Lung (tissue), 12 donors: ENCODE measurements around the gene ARFIP1. TPM values are rescaled to one million over a fixed set of nuclear protein-coding genes. Genes with fewer than 3 reads are reported as not detected.
"Not testable (repeated sequence)": the region's sequence is repeated elsewhere in the genome, so short reads cannot be mapped to it uniquely, and the experiment has no call there.

ENCODE experiments used
- ATAC-seq: fragments of 200-7000 bp; cut with Tn5 transposase; one replicate; pipeline ENCODE4 v1.9.1; 2020; ENCODE audit warnings: moderate number of reproducible peaks; ENCODE audit not compliant: insufficient read depth, low FRiP score
- DNase-seq, 3 donors: peaks; one replicate each; pipeline ENCODE4 v3.0.0-alpha.2; 2013 to 2017
- H3K27ac ChIP-seq, 2 donors: one replicate each; pipeline ENCODE4 v1.5.1; 2013; ENCODE audit warnings: mild to moderate bottlenecking in 2 of 2, moderate library complexity in 2 of 2, control low read depth in 1 of 2, inconsistent platforms in 1 of 2, low read depth in 1 of 2, low read length in 1 of 2
- H3K27me3 ChIP-seq, 3 donors: one replicate each; pipeline ENCODE4 v1.5.1; 2013; ENCODE audit warnings: low read length in 2 of 3; ENCODE audit not compliant: control insufficient read depth in 3 of 3, insufficient read depth in 3 of 3
- H3K36me3 ChIP-seq, 4 donors: one replicate each; pipeline ENCODE4 v1.5.1; 2013; ENCODE audit warnings: low read length in 4 of 4, mild to moderate bottlenecking in 1 of 4, moderate library complexity in 1 of 4; ENCODE audit not compliant: control insufficient read depth in 4 of 4, insufficient read depth in 4 of 4
- H3K4me1 ChIP-seq, 5 donors: one replicate each; pipeline ENCODE4 v1.5.1; 2013; ENCODE audit warnings: low read length in 5 of 5, mild to moderate bottlenecking in 2 of 5, moderate library complexity in 1 of 5; ENCODE audit not compliant: control insufficient read depth in 5 of 5, insufficient read depth in 5 of 5
- H3K4me3 ChIP-seq: one replicate; pipeline ENCODE4 v1.5.1; 2013; ENCODE audit warnings: mild to moderate bottlenecking, control low read depth, moderate library complexity
- H3K9ac ChIP-seq, 2 donors: one replicate each; pipeline ENCODE4 v1.5.1; 2013; ENCODE audit warnings: low read length in 2 of 2, control low read depth in 1 of 2; ENCODE audit not compliant: insufficient read depth in 1 of 2
- H3K9me3 ChIP-seq, 4 donors: one replicate each; pipeline ENCODE4 v1.5.1; 2013; ENCODE audit warnings: low read length in 3 of 4, mild to moderate bottlenecking in 1 of 4, moderate library complexity in 1 of 4; ENCODE audit not compliant: control insufficient read depth in 4 of 4, insufficient read depth in 3 of 4
- WGBS, 2 donors: extraction: QIAGEN DNeasy Blood & Tissue Kit; methylation state at CpG; one replicate each; pipeline ENCODE4 v1.1.7; 2013; 5-methylcytosine and 5-hydroxymethylcytosine counted together
- polyA plus RNA-seq, 2 donors: library from polyadenylated mRNA; stranded (reverse); fragments of 200-250 nt; gene quantifications; one replicate each; pipeline ENCODE4 v1.2.1, GENCODE V29; 2013
- total RNA-seq, 2 donors: library from RNA; depleted of rRNA in 1 of 2; stranded (reverse); fragments of >200 nt in 1 of 2; gene quantifications; one replicate each; pipeline ENCODE4 v1.2.1, GENCODE V29; 2014 to 2021
- TF ChIP-seq, protein P1 (sequence below): IDR thresholded peaks from 2 replicates; pipeline ENCODE4 v1.5.1; 2012; ENCODE audit warnings: mild to moderate bottlenecking; ENCODE audit errors: control extremely low read depth, extremely low read depth
- donor health status: control.
- donor health status: control.
- donor health status: Bipolar disorder and iron deficiency.
- donor health status: healthy.
- donor health status: DM: yes; HTN: yes; CAD: no.

Gene ARFIP1
- total and polyA plus RNA-seq, 4 donors, result 20.9 to 65.8 (median 25.1) TPM

DNA sequence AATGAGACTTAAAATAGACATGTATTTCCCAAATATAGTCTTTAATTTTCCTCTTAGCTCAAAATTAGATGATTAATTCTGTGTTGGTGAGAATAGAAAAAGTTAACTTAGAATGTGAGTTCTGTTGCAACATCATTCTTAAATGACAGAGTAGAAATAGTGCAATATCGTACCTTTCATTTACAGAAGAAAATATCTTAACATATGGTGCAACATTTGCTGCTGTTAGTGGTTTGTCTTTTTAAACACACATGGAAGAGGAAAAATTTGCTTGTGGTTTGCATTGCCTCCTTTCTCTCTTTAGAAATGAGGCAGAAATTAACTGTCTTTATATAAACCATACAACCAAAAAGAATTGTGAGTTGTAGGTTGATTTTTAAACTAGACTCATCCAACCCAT lies 117.1 kb downstream of the ARFIP1 start:
- H3K9me3 ChIP-seq, result no peaks in the 10 kb centered on the region
- no peak for DNase-seq
- no peak overlapping the region for H3K4me3 ChIP-seq
- peaks cover 0 to 2% (median 0%) of the 10 kb centered on the region in 5 donors for H3K4me1 ChIP-seq
- WGBS, 2 donors, result 24 to 42% methylated on average over 1 of the region's 1 CpG
- TF ChIP-seq, protein P1, sequence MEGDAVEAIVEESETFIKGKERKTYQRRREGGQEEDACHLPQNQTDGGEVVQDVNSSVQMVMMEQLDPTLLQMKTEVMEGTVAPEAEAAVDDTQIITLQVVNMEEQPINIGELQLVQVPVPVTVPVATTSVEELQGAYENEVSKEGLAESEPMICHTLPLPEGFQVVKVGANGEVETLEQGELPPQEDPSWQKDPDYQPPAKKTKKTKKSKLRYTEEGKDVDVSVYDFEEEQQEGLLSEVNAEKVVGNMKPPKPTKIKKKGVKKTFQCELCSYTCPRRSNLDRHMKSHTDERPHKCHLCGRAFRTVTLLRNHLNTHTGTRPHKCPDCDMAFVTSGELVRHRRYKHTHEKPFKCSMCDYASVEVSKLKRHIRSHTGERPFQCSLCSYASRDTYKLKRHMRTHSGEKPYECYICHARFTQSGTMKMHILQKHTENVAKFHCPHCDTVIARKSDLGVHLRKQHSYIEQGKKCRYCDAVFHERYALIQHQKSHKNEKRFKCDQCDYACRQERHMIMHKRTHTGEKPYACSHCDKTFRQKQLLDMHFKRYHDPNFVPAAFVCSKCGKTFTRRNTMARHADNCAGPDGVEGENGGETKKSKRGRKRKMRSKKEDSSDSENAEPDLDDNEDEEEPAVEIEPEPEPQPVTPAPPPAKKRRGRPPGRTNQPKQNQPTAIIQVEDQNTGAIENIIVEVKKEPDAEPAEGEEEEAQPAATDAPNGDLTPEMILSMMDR, result no peak
- no peaks in the 10 kb centered on the region for H3K27me3 ChIP-seq
- ATAC-seq, result no peak
- peaks cover 0 to 10% (median 2%) of the 10 kb centered on the region in 4 donors for H3K36me3 ChIP-seq
- no peak overlapping the region for H3K9ac ChIP-seq
- no peak overlapping the region for H3K27ac ChIP-seq

DNA sequence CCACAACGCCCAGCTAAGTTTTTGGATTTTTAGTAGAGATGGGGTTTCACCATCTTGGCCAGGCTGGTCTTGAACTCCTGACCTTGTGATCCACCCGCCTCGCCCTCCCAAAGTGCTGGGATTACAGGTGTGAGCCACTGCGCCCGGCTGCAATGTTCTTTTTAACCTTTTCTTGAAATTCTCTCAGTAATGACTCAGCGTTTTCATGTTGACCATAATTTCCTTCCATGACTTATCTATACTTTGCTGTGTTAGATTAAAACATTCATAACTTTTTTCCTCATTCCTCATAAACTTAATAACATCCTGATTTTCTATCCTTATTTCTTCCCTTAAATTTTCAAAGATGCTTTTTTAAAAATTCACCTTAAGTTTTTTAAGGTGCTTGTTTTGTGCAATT lies 118.4 kb downstream of the ARFIP1 start:
- not testable (repeated sequence) for H3K9ac ChIP-seq, H3K27ac ChIP-seq, H3K27me3 ChIP-seq, H3K9me3 ChIP-seq, ATAC-seq, H3K4me3 ChIP-seq, DNase-seq, H3K36me3 ChIP-seq, H3K4me1 ChIP-seq
- 55 to 83% methylated on average over 6 of the region's 6 CpGs for WGBS, 2 donors

DNA sequence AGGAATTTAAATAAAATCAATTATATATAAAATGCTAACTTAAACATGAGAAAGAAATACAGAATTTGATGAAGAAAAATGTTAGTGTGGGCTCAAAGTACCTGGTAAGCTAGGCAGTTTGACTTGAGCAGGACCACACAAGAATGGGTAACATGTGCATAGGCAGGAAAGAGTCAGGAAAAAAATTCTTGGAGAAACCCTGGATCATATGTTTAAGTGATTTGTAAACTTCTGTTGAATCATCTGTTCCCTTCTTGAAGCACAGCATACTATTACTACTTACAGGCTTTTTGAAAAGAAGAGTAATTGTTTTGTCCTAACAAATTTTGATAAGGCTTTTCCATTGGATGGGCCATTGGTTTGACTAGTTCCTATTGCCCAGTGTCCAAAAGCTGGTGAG lies 118.9 kb downstream of the ARFIP1 start:
- Histone ChIP-seq H3K27ac (no peak overlapping the region), H3K27me3 (no peaks in the 10 kb centered on the region), H3K36me3 (peaks cover 0 to 7% (median 0%) of the 10 kb centered on the region in 4 donors), H3K4me1 (peaks cover 0 to 2% (median 0%) of the 10 kb centered on the region in 5 donors), H3K9ac (no peak overlapping the region), H3K9me3 (no peaks in the 10 kb centered on the region), H3K4me3 (no peak overlapping the region)
- ATAC-seq (no peak), DNase-seq (no peak)
- TF ChIP-seq, protein P1, result no peak

DNA sequence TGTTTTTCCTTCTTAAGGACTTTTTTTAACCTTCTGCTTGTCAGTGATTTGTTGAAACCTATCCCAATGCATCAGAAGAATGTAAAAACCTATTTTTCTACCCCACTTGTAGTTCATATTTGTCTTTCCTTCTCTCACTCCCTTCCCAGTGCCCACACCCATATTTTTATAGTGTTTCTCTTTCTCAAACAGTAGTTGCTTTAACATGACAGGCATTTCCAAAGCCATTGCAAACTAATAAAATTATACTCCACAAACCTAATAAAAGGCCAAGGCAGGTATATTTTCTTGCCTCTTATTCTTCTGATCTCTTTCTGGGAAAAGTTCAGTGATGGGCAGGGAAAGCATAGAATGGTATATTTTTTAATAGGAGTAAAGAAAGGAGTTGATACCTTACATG lies 120.6 kb downstream of the ARFIP1 start:
- Histone ChIP-seq H3K27ac (no peak overlapping the region), H3K4me1 (peaks cover 0 to 2% (median 0%) of the 10 kb centered on the region in 5 donors), H3K4me3 (no peak overlapping the region), H3K9me3 (no peaks in the 10 kb centered on the region), H3K36me3 (peaks cover 0 to 2% (median 0%) of the 10 kb centered on the region in 4 donors), H3K9ac (no peak overlapping the region), H3K27me3 (no peaks in the 10 kb centered on the region)
- no peak for ATAC-seq
- TF ChIP-seq, protein P1, result no peak
- DNase-seq, result no peak
